ENCODE data around the gene MAPK7.

The MAPK7 gene

DNA sequence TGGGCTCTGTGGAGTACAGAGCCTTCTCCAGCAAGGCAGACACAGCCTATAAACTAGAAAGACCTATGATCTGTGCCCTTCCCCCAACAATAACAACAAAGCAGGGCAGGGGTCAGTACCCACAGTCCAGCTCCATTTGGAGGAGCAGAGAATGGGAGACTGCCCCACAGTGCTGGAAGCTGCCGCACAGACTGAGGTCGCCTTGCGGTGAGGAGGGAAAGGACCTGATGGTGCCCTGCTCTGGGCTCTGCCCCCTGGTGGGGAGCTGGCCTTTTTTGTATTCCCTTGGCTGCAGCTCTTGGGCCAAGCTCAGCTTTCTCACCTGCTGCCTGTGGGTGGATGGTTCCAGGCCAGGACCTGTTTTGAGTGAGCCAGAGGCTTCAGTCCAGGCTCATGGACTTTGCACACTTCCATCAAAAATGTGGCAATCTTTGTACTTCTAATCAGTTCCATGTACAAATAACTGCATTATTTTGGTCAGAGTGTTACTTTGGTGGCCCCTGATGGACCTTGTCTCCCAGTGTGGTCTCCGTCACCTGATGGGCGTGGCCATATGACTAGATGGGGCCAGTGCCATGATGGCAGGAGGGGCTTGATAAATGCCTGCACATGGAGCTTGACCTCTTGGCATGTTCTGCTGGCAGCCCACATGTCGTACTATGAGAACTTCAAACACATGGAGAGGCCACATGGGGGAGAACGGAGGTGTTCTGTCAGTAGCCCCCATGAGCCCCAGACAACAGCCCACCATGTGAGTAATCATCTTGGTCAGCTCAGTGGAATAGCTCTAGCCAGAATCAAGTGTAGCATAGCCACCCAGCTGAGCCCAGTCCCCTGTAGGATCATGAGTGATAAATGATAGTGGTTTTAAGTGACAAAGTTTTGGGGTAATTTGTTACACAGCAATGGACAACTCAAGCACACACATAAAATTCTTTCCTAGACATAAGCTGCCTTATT is 40.0 kb upstream of the MAPK7 start:
- H3K27ac Mint-ChIP-seq = no peak overlapping the region
- H3K9me3 Mint-ChIP-seq = no peaks in the 10 kb centered on the region

DNA sequence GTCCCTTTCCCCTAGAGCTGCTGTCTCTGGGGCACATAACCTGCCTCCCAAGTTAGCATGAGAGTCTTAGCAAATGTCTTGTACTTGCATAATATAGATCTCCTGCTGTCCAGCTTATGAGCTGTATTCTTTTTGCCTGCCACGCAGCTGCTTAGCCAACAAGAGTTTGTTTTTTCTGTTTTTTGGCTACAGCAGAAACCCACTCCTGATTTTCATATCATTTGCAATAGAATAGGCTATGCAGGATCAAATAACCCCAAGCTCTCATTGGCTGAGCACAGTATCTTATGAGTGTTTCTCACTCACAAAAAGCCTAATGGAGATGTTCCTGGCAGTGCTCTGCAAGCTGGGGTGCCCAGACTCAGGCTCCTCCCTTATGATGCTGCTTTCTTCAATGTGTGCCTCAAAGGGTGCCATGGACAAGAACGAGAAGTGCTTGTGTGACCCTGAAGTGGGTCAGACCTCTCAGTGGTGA is 38.9 kb upstream of the MAPK7 start:
- H3K27me3 Mint-ChIP-seq = peaks cover 24% of the 10 kb centered on the region
- no peak for ATAC-seq
- no peaks in the 10 kb centered on the region for H3K9me3 Mint-ChIP-seq
- peaks cover 7% of the 10 kb centered on the region for H3K4me1 Mint-ChIP-seq
- no peak overlapping the region for H3K4me3 Mint-ChIP-seq
- no peak overlapping the region for H3K27ac Mint-ChIP-seq
- peaks cover 9% of the 10 kb centered on the region for H3K36me3 Mint-ChIP-seq

More for the DNA sequence above, 40.0 kb upstream of the MAPK7 start:
- Mint-ChIP-seq H3K4me1 (peaks cover 7% of the 10 kb centered on the region), H3K36me3 (peaks cover 13% of the 10 kb centered on the region), H3K4me3 (no peak overlapping the region), H3K27me3 (peaks cover 24% of the 10 kb centered on the region)
- ATAC-seq = peak; percentile 88

DNA sequence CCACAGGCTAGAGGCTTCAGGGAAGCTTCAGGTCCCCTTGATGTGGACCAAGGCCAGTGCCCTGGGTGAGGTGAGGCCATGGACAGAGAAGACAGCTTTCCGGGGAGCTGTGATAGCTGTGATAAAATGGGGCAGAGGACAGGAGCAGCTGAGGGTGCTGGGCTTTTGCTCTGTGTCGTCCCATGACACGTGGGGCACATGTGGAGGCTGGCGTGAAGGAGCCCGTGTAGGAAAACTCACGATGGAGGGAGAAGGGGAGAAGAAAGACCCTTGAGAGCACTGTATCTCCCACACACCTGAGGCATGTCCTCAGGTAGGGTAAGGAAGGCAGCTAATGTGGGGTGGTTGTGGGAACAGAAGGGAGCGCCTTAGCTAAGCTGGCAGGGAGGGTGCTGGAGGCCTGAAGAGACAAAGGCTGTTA is 37.1 kb upstream of the MAPK7 start:
- Mint-ChIP-seq H3K9me3 (no peaks in the 10 kb centered on the region), H3K36me3 (no peaks in the 10 kb centered on the region), H3K27ac (no peak overlapping the region), H3K27me3 (peaks cover 24% of the 10 kb centered on the region), H3K4me3 (no peak overlapping the region), H3K4me1 (peaks cover 7% of the 10 kb centered on the region)
- no peak for ATAC-seq

DNA sequence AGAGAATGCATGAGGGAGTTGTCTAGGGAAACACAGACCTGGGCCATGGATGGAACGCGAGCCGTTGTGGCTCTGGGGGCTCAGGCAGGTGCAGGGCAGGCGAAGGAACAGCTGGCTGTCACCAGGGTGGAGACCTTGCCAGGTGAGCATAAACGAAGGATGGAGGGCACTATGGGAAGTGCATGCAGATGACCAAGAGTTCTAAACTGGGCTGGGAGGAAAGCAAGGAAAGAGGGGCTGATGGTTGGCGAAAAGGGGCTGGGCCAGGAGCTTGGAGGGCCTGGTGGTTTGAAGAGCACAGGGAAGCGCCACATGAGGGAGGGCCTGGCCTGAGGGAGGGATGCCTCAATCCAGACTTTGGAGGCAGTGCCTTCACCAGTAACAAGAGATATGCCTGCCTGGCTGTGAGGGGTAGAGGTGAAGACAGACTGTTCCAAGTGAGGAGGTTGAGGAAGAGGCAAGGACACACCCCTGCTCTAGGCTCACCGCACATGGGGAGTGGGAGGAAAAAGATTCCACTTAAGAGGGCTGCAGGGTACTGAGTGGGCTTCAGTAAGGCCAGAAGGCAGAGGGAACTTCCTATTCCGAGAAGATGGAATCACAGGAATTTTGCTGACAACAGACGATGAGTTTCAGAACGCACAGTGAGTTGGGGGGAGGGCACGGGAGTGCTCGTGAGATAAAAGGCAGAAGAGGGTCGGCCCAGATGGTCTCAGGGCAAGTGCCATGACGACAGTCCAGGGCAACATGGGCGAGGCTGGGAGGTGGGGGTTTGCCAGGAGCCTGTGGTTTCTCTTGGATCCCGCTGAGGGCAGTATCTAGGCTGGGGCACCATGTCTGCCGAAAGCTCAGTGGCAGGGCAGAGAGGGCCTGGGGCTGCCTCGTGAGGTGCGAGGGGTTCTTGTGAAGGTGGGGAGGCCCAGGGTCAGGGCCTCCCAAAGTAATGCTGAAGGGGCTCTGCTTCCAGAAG is 36.4 kb upstream of the MAPK7 start:
- no peak for ATAC-seq
- Mint-ChIP-seq H3K36me3 (no peaks in the 10 kb centered on the region), H3K9me3 (no peaks in the 10 kb centered on the region), H3K4me3 (no peak overlapping the region), H3K27ac (peak overlapping the region; percentile 6), H3K27me3 (peaks cover 21% of the 10 kb centered on the region), H3K4me1 (peaks cover 11% of the 10 kb centered on the region)

DNA sequence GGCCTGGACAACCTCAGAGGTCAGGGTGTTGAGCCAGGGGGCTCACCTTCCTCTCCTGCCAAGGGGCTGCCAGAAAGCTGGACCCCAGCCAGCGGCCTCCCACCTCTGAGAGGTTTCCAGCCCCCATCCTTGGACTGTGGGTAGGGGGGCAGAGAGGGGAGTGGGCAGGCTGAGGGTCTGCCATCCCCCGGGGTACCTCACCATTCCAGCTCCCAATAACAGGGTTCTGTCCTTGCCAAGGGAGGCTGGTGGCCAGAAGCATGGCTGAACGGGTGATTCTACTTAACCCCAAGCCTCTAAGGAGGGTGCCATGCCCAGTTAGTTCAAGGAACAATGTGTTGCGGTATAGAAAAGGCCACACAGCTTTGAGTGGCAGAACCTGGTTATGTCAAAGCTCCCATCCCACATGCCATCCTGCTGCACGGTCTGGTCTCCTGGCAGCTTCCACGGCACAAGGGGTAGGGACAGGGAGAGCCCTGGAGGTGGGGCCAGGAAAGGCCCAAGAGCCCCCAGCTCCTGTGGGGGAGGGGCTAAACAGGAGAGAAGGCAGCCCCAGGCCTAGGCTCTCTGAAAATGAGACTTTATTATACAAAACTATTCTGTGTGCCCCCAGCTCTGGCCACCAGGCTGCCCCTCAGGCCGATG is 35.6 kb upstream of the MAPK7 start:
- Mint-ChIP-seq H3K36me3 (no peaks in the 10 kb centered on the region), H3K4me3 (no peak overlapping the region), H3K9me3 (no peaks in the 10 kb centered on the region), H3K4me1 (peaks cover 14% of the 10 kb centered on the region), H3K27ac (no peak overlapping the region), H3K27me3 (peaks cover 16% of the 10 kb centered on the region)
- no peak for ATAC-seq

- Mint-ChIP-seq H3K27me3 (peaks cover 16% of the 10 kb centered on the region), H3K9me3 (no peaks in the 10 kb centered on the region), H3K36me3 (no peaks in the 10 kb centered on the region), H3K27ac (no peak overlapping the region), H3K4me1 (peaks cover 17% of the 10 kb centered on the region), H3K4me3 (no peak overlapping the region)
- ATAC-seq = no peak
Measured at GRCh38 chr17:19343256-19343630, 35.1 kb upstream of the MAPK7 start.

DNA sequence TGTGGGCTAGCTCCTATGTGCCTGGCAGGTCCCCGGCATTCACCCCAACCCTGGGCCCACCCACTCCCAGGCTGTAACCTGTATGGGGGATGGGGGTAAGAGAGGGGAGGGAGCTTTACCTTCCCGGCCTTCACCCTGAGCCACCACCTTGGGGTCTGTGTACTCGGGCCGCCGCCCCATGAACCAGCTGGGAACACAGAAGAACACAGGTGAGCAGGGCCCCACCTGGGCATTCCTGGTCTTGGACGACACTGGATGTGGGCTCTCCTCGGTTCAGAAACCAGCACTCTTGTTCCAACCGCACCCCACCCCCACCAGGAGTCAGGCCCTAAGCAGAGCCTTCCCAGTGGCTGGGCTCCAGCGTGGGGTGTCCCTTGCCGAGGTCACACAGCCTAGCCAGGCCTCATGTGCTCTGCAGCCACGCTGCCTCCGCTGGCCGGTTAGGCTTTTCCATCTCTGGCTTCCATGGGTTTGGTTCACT is 34.6 kb upstream of the MAPK7 start:
- peaks cover 17% of the 10 kb centered on the region for H3K4me1 Mint-ChIP-seq
- no peak for ATAC-seq
- H3K9me3 Mint-ChIP-seq = no peaks in the 10 kb centered on the region
- H3K27ac Mint-ChIP-seq = no peak overlapping the region
- H3K36me3 Mint-ChIP-seq = no peaks in the 10 kb centered on the region
- H3K27me3 Mint-ChIP-seq = peaks cover 16% of the 10 kb centered on the region
- H3K4me3 Mint-ChIP-seq = no peak overlapping the region

GRCh38 chr17:19344311-19345066 is 33.8 kb upstream of the MAPK7 start:
- no peaks in the 10 kb centered on the region for H3K36me3 Mint-ChIP-seq
- peak; percentile 29 for ATAC-seq
- H3K4me3 Mint-ChIP-seq = no peak overlapping the region
- H3K27me3 Mint-ChIP-seq = peaks cover 16% of the 10 kb centered on the region
- H3K9me3 Mint-ChIP-seq = no peaks in the 10 kb centered on the region
- H3K27ac Mint-ChIP-seq = no peak overlapping the region
- peaks cover 17% of the 10 kb centered on the region for H3K4me1 Mint-ChIP-seq

- Mint-ChIP-seq H3K36me3 (no peaks in the 10 kb centered on the region), H3K4me1 (peaks cover 17% of the 10 kb centered on the region), H3K9me3 (no peaks in the 10 kb centered on the region), H3K27ac (no peak overlapping the region), H3K27me3 (peaks cover 16% of the 10 kb centered on the region), H3K4me3 (no peak overlapping the region)
- no peak for ATAC-seq
Measured at GRCh38 chr17:19345067-19345460, 33.2 kb upstream of the MAPK7 start.

DNA sequence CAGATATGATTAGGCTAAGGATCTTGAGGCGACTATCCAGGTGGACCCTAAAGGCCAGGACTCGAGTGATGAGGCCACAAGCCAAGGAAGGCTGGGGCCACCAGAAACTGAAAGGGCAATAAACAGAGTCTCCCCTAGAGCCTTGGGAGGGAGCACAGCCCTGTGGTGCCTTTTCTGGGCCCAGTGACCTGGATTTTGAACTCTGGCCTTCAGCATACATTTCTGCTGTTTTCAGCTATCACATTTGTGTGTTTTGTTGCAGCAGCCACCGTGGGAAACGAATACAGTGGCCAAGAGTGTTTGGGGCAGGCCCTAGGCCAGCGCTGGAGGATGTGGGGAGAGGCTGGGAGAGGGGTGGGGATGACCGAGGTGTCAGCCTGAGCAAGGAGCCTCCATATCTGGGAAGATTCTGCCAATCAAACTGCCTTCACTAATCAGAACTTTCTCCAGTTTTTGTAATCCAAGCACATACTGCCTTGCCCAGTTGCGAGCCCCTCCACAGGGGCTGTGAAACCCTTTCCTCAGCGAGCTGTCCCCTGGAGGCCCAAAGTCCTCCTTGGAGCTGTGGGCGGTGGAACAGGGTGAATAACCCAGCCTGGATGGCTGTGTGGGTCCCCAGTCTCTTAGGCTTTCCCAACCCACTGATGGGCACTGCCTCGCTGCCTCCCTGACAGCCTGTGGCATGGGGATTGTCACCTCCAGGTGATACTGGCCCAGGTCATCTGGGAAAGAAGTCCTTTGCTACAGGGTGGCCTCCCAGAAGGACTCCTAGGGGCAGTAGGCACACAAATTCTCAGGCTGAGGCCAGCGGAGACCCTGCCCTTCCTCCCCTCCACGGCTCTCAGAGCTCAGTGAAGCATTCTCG is 32.6 kb upstream of the MAPK7 start:
- ATAC-seq = no peak
- Mint-ChIP-seq H3K27ac (no peak overlapping the region), H3K4me1 (peaks cover 17% of the 10 kb centered on the region), H3K9me3 (no peaks in the 10 kb centered on the region), H3K4me3 (no peak overlapping the region), H3K27me3 (peaks cover 16% of the 10 kb centered on the region), H3K36me3 (no peaks in the 10 kb centered on the region)

GRCh38 chr17:19346351-19347255 is 31.7 kb upstream of the MAPK7 start:
- H3K9me3 Mint-ChIP-seq = no peaks in the 10 kb centered on the region
- peaks cover 8% of the 10 kb centered on the region for H3K27me3 Mint-ChIP-seq
- ATAC-seq = peak; percentile 74
- no peak overlapping the region for H3K4me3 Mint-ChIP-seq
- no peaks in the 10 kb centered on the region for H3K36me3 Mint-ChIP-seq
- peak overlapping the region; percentile 18 for H3K27ac Mint-ChIP-seq
- peaks cover 17% of the 10 kb centered on the region for H3K4me1 Mint-ChIP-seq

DNA sequence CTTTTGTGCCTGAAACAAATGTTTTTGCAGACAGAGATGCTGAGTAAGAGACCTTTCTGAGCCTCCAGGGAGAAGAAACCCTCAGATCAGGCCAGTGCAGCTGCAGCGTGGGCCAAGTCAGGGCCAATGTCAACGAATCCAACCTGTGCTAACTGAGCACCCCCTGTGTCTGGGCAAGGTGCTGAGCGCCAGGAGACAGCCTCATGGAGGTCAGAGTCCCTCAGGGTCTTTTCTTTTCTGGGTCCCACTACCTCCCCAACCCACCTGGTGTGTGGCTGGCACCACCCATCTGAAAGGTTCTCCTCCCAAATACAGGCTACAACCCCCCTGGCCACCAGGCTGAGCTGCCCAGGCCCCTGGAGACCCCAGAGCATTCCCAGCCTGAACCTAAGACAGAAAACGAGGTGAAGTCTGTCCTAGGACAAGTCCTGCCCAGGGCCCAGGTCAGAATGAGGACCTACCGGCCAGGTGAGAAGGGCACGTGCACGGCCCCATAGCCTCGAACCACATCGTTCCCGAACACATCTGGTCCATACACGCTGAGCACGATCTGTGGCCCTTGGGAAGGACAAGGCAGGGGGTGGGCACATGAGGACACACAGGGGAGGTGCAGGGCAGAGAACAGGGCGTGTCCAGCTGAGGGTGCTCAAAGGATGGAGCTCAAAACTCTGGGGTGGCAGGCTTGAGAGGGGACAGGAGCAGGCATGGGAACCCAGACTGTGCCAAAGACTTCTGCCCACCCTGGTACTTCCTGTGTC is 30.8 kb upstream of the MAPK7 start:
- ATAC-seq = peak; percentile 50
- no peaks in the 10 kb centered on the region for H3K27me3 Mint-ChIP-seq
- H3K4me3 Mint-ChIP-seq = no peak overlapping the region
- H3K4me1 Mint-ChIP-seq = peaks cover 17% of the 10 kb centered on the region
- no peaks in the 10 kb centered on the region for H3K36me3 Mint-ChIP-seq
- H3K27ac Mint-ChIP-seq = peak overlapping the region; percentile 18
- H3K9me3 Mint-ChIP-seq = no peaks in the 10 kb centered on the region

All from stimulated activated memory B cell treated with anti-CD40 and anti-IgM and Interleukin-4, amounts not matched to agents 10 μg/mL and 1 μg/mL and 100 μg/mL, for 72 hours (primary cell).